Neural cell (in vitro differentiated cells): ENCODE data around the gene LHX2. TPM values are rescaled to one million over a fixed set of nuclear protein-coding genes. Genes with fewer than 3 reads are reported as not detected.

Experiments
- H2AFZ ChIP-seq: fragments of 200-600, 300-800 bp; sonication (generic), shearing (Covaris generic); 2 replicates; pipeline ENCODE4 v1.6.0; 2014; ENCODE audit warnings: low read depth, mild to moderate bottlenecking, antibody characterized with exemption, low read length, moderate library complexity
- H3F3A ChIP-seq: fragments of 200-600 bp; shearing (Covaris generic); 2 replicates; pipeline ENCODE4 v1.6.1; 2016; ENCODE audit warnings: mild to moderate bottlenecking, moderate library complexity, mixed read lengths, antibody characterized with exemption, low read length; ENCODE audit not compliant: insufficient read depth, poor library complexity, severe bottlenecking
- H3K27ac ChIP-seq: fragments of 200-600, 300-800 bp; sonication (generic), shearing (Covaris generic); 2 replicates; pipeline ENCODE4 v1.5.1; 2014; ENCODE audit warnings: mild to moderate bottlenecking, low read length, moderate library complexity
- H3K27me3 ChIP-seq: fragments of 300-800, 200-600 bp; sonication (generic), shearing (Covaris generic); 2 replicates; pipeline ENCODE4 v1.6.0; 2014; ENCODE audit warnings: mild to moderate bottlenecking, low read depth, low read length, moderate library complexity; ENCODE audit not compliant: insufficient read depth
- H3K36me3 ChIP-seq: fragments of 300-800, 200-600 bp; sonication (generic), shearing (Covaris generic); 2 replicates; pipeline ENCODE4 v1.5.1; 2014; ENCODE audit warnings: mild to moderate bottlenecking, antibody characterized with exemption, low read length, moderate library complexity; ENCODE audit not compliant: insufficient read depth
- H3K4me2 ChIP-seq: fragments of 300-800, 200-600 bp; sonication (generic), shearing (Covaris generic); 2 replicates; pipeline ENCODE4 v1.6.0; 2014; ENCODE audit warnings: mild to moderate bottlenecking, low read length
- H3K4me3 ChIP-seq: fragments of 300-800, 200-600 bp; sonication (generic), shearing (Covaris generic); 2 replicates; pipeline ENCODE4 v1.5.1; 2014; ENCODE audit warnings: mild to moderate bottlenecking, low read length, moderate library complexity
- H3K79me2 ChIP-seq: fragments of 200-600 bp; shearing (Covaris generic); replicated peaks from 2 replicates; pipeline ENCODE4 v1.6.0; 2014; ENCODE audit warnings: mild to moderate bottlenecking, low read length, moderate library complexity; ENCODE audit not compliant: insufficient read depth
- H3K9ac ChIP-seq: fragments of 300-800, 200-600 bp; sonication (generic), shearing (Covaris generic); 2 replicates; pipeline ENCODE4 v1.6.1; 2016; ENCODE audit warnings: mild to moderate bottlenecking, low read length, mixed read lengths
- H3K9me2 ChIP-seq: fragments of 200-600 bp; shearing (Covaris generic); 2 replicates; pipeline ENCODE4 v1.6.1; 2016; ENCODE audit warnings: mild to moderate bottlenecking, low read length, mixed read lengths; ENCODE audit not compliant: insufficient read depth
- H3K9me3 ChIP-seq: fragments of 200-600, 300-800 bp; sonication (generic), shearing (Covaris generic); 2 replicates; pipeline ENCODE4 v1.6.1; 2016; ENCODE audit warnings: mild to moderate bottlenecking, mixed run types, low read length, moderate library complexity, mixed read lengths
- H4K20me1 ChIP-seq: fragments of 200-600 bp; shearing (Covaris generic); 2 replicates; pipeline ENCODE4 v1.6.1; 2016; ENCODE audit warnings: mild to moderate bottlenecking, mixed run types; ENCODE audit not compliant: insufficient read depth
- CTCF ChIP-seq: fragments of 450-650 bp; IDR thresholded peaks from 2 replicates; pipeline ENCODE4 v1.5.1; 2014; ENCODE audit warnings: antibody characterized with exemption, mild to moderate bottlenecking, moderate library complexity; ENCODE audit not compliant: poor library complexity, severe bottlenecking
- EP300 ChIP-seq: fragments of 450-650 bp; conservative IDR thresholded peaks from 2 replicates; pipeline ENCODE4 v1.6.1; 2014; ENCODE audit warnings: antibody characterized with exemption, mild to moderate bottlenecking, moderate library complexity; ENCODE audit not compliant: poor library complexity, severe bottlenecking
- EZH2 ChIP-seq: fragments of 200-600, 300-800 bp; shearing (Covaris generic), sonication (generic); IDR thresholded peaks from 2 replicates; pipeline ENCODE4 v1.6.1; 2014; ENCODE audit warnings: antibody characterized with exemption, low read length, borderline replicate concordance, mild to moderate bottlenecking; ENCODE audit not compliant: insufficient read depth, poor library complexity, severe bottlenecking
- MXI1 ChIP-seq: fragments of 450-650 bp; conservative IDR thresholded peaks from 2 replicates; pipeline ENCODE4 v1.6.1; 2014; ENCODE audit warnings: antibody characterized with exemption, mild to moderate bottlenecking; ENCODE audit not compliant: poor library complexity, severe bottlenecking
- POLR2AphosphoS5 ChIP-seq: IDR thresholded peaks from 2 replicates; pipeline ENCODE4 v1.6.1; 2012
- RAD21 ChIP-seq: fragments of 450-650 bp; conservative IDR thresholded peaks from 2 replicates; pipeline ENCODE4 v1.6.1; 2014; ENCODE audit warnings: antibody characterized with exemption, mild to moderate bottlenecking, moderate library complexity
- REST ChIP-seq: IDR thresholded peaks from 2 replicates; pipeline ENCODE4 v1.6.1; 2012; ENCODE audit warnings: borderline replicate concordance
- SMC3 ChIP-seq: fragments of 450-650 bp; conservative IDR thresholded peaks from 2 replicates; pipeline ENCODE4 v1.6.1; 2014; ENCODE audit warnings: antibody characterized with exemption, mild to moderate bottlenecking, moderate library complexity; ENCODE audit not compliant: poor library complexity
- TAF1 ChIP-seq: IDR thresholded peaks from 2 replicates; pipeline ENCODE4 v1.6.1; 2012; ENCODE audit warnings: low read depth
- polyA plus RNA-seq: library from polyadenylated mRNA; depleted of rRNA; stranded (reverse); fragments of >200 nt; gene quantifications from 2 replicates; pipeline ENCODE4 v1.2.3, GENCODE V29; 2014

Gene LHX2
- polyA plus RNA-seq, 1 donor from 2014 or later: 3.6 TPM

DNA sequence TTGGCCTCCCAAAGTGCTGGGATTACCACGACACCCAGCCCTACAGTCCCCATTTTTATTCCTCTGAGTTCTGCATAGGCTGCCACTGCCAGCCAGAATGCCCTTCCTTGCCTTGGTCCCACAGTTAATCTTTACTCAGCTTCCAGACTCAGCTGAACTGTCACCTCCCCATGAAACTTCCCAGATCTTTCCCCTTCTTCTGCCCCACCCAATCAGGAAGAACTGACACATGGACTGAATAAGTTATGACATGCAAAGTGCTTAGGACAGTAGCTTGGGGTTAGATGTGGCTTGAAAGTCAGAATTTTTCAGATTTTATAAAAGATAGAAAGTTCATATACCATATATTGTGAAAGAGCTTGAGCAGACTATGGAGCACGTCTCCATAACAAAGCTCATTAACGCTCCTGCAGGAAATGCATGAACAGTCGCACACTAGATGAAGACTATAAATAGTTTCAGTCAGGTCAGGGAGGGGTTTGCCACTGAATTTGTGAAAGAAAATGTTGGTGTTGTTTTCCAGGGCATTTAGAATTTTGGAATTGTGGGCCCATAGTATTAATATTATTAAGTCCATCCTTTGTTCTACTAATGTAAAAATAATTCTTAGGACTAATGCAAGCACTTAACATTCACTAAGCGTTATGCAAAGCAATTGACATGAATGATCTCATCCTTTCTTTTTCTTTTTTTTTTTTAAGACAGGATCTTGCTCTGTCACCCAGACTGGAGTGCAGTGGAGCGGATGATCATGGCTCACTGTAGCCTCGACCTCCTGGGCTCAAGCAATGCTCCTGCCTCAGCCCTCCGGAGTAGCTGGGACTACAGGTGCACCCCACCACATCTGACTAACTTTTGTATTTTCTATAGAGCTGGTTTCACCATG lies 45.5 kb upstream of the LHX2 start:
- no peaks in the 10 kb centered on the region for H3K36me3 ChIP-seq
- no peak overlapping the region for H3K4me3 ChIP-seq
- no peak overlapping the region for H3K27ac ChIP-seq
- no peak overlapping the region for H2AFZ ChIP-seq
- TF ChIP-seq RAD21 (no peak), EZH2 (no peak), SMC3 (no peak), TAF1 (no peak), MXI1 (no peak), CTCF (no peak), REST (no peak), POLR2AphosphoS5 (no peak), EP300 (no peak)
- no peaks in the 10 kb centered on the region for H4K20me1 ChIP-seq
- no peaks in the 10 kb centered on the region for H3K27me3 ChIP-seq
- H3K9me3 ChIP-seq: no peaks in the 10 kb centered on the region
- no peaks in the 10 kb centered on the region for H3K79me2 ChIP-seq
- H3K9me2 ChIP-seq: no peaks in the 10 kb centered on the region
- H3K4me2 ChIP-seq: no peak overlapping the region
- H3F3A ChIP-seq: no peaks in the 10 kb centered on the region
- no peak overlapping the region for H3K9ac ChIP-seq

DNA sequence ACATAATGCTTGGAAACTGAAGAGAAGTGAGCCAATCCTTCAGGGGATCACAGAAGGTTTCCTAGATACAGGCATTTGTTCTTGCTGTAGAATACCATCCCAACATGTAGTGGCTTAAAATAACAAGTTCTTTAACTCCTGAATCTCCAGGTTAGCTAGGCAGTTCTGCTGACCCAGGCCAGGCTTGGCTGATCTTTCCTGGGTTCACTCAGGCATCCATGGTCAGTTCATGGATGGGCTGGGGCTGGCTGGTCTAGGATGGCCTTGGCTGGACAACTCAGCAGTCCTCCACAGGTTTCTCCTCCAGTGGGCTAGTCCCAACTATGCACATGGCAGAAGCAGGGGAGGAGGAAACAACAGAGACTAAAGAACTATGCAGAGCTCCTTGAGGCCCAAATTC lies 44.2 kb upstream of the LHX2 start:
- Histone ChIP-seq H3K4me3 (no peak overlapping the region), H3K4me2 (no peak overlapping the region), H4K20me1 (no peaks in the 10 kb centered on the region), H3K27ac (no peak overlapping the region), H2AFZ (no peak overlapping the region), H3K27me3 (no peaks in the 10 kb centered on the region), H3K79me2 (no peaks in the 10 kb centered on the region), H3F3A (no peaks in the 10 kb centered on the region), H3K9me2 (no peaks in the 10 kb centered on the region), H3K9ac (no peak overlapping the region), H3K36me3 (no peaks in the 10 kb centered on the region), H3K9me3 (no peaks in the 10 kb centered on the region)
- TF ChIP-seq RAD21: no peak
- no peak for TF ChIP-seq TAF1
- TF ChIP-seq CTCF: no peak
- TF ChIP-seq SMC3: no peak
- TF ChIP-seq EZH2: no peak
- no peak for TF ChIP-seq REST
- no peak for TF ChIP-seq EP300
- TF ChIP-seq POLR2AphosphoS5: no peak
- no peak for TF ChIP-seq MXI1
